HUES48 (cell line): ENCODE data around the gene BORA.

Experiments
- H3K27ac ChIP-seq: one replicate; pipeline ENCODE4 v1.7.0; 2013; ENCODE audit warnings: low read depth, low read length, inconsistent platforms
- H3K27me3 ChIP-seq: 2 replicates; pipeline ENCODE4 v1.6.1; 2013; ENCODE audit warnings: mild to moderate bottlenecking, low read length; ENCODE audit not compliant: control insufficient read depth, insufficient read depth
- H3K36me3 ChIP-seq: 2 replicates; pipeline ENCODE4 v1.6.1; 2013; ENCODE audit warnings: low read length; ENCODE audit not compliant: control insufficient read depth, insufficient read depth
- H3K4me1 ChIP-seq: 2 replicates; pipeline ENCODE4 v1.6.1; 2013; ENCODE audit warnings: mild to moderate bottlenecking, low read length; ENCODE audit not compliant: control insufficient read depth, insufficient read depth
- H3K4me3 ChIP-seq: 2 replicates; pipeline ENCODE4 v1.5.1; 2013; ENCODE audit warnings: mild to moderate bottlenecking, low read depth, low read length
- H3K9ac ChIP-seq: 2 replicates; pipeline ENCODE4 v1.6.1; 2013; ENCODE audit warnings: mild to moderate bottlenecking, low read depth, low read length, moderate library complexity
- H3K9me3 ChIP-seq: 2 replicates; pipeline ENCODE4 v1.6.1; 2013; ENCODE audit warnings: low read length; ENCODE audit not compliant: control insufficient read depth, insufficient read depth

BORA gene

DNA sequence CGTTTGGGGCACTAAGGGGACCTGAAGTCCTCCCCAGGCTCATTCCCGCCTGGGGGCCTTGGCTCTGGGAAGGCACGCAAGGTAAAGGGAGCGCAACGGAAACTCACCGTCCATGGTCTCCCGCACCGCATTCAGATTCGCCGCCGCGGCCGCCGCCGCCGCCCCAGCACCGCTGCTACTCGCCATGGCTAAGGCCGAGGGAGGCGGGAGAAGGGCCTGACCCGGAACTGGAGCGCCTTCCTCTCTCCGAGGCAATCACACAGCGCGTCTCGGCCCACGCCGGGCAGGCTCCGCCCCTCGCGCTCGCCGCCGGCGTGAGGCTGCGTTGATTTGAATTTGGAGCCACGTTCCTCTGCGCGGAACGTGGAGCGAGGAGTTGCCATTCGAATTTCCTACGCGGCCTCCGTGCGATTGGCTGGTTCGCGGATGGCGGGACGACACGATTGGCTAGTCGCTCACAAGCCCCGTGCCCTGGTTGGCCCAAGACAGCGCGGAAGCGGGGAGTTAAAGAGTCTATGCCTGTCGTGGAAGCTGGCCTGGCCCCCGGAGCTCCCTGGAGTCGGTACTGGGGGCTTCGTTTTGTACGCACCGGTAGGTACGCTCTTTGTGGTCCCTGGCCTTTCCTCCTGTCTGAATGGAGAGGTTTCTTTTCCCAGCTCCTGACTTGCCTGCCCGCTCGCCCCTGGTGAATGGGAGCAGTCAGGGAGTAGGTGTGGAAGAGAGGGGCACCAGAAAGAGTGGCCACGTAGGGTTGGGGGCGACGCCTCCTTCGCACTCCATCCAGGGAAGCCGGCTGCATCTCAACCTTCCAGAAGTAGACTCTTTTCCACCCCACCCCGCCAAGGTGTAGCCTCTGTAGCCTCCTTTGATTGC lies at the start of gene BORA, which contains the start of gene MZT1:
Gene BORA (plus strand): TSS at position 507 of the 873 bp plus-strand sequence. CDS start 1,018 bp downstream, outside the sequence.
Gene MZT1 (minus strand): TSS at position 213 of the 873 bp plus-strand sequence. CDS start 27 bp downstream, at position 186.
- Histone ChIP-seq H3K9me3 (no peaks in the 10 kb centered on the region), H3K27me3 (no peaks in the 10 kb centered on the region), H3K27ac (peak within 1 kb of the TSS; percentile 82), H3K36me3 (peaks cover 25% of the 10 kb centered on the region), H3K4me1 (no peaks in the 10 kb centered on the region; the same call in 1 of the 2 replicates), H3K9ac (peak within 1 kb of the TSS; percentile 79), H3K4me3 (peak within 1 kb of the TSS; percentile 98)

DNA sequence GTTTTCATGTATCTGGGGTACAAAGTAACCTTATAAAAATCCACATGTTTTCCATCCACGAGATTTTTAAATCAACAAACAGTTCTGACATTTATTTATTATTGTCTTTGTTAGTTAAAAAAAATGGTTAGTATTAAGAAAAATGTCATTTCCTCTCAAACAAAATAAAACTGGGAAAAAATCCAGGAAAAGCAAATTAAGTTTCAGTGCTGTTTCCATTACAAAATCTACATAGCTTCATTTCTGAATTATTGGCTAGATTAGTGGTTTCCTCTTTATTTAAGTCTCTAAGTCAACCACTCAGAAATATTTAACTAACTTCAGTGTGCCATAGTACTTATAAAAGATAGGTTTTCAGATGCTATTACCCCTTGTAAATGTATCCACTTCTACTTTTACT lies 49.4 kb upstream of the BORA start:
- H3K4me1 ChIP-seq: no peaks in the 10 kb centered on the region
- no peaks in the 10 kb centered on the region for H3K36me3 ChIP-seq
- no peaks in the 10 kb centered on the region for H3K9me3 ChIP-seq
- H3K27me3 ChIP-seq: no peaks in the 10 kb centered on the region
- H3K9ac ChIP-seq: no peak overlapping the region
- H3K4me3 ChIP-seq: no peak overlapping the region
- H3K27ac ChIP-seq: no peak overlapping the region

DNA sequence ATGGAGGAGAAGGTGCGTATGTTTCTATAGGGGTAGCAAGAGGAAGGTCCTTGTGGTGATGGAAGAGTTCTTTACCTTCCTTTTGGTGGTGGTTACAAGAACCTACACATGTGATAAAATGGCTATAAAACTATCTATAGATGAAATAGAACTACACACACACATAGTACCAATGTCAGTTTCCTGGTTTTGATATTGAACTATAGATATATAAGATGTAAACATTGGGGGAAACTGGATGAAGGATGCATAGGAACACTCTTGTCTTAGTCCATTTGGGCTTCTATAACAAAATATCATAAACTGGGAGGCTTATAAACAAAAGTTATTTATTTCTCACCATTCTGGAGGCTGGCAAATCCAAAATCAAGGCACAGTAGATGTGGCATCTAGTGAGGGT lies 47.4 kb upstream of the BORA start:
- no peak overlapping the region for H3K4me3 ChIP-seq
- no peaks in the 10 kb centered on the region for H3K27me3 ChIP-seq
- no peak overlapping the region for H3K27ac ChIP-seq
- no peaks in the 10 kb centered on the region for H3K4me1 ChIP-seq
- H3K36me3 ChIP-seq: no peaks in the 10 kb centered on the region
- no peak overlapping the region for H3K9ac ChIP-seq
- H3K9me3 ChIP-seq: no peaks in the 10 kb centered on the region

DNA sequence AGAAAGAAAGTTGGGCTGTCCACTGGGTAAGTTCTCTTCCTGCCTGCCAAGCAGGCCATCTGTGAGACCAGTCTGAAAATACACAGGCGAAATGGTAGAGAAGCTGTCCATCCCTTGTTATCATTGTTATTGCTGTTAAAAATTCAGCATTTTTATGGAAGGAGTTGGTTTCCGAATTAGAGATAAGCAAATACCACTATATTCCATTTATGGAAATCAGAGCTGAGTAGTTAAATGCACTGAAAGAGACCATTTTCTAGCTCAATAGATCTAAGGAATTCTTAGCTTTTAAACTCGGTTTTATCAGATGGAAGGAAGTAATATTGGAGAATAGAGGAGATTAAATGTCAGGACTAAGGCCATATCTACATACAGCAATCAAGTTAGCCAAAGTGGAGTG lies 41.0 kb upstream of the BORA start:
- no peak overlapping the region for H3K9ac ChIP-seq
- H3K4me1 ChIP-seq: no peaks in the 10 kb centered on the region
- H3K4me3 ChIP-seq: no peak overlapping the region
- peaks cover 5% of the 10 kb centered on the region; the same call in 1 of the 2 replicates for H3K9me3 ChIP-seq
- H3K36me3 ChIP-seq: no peaks in the 10 kb centered on the region
- no peaks in the 10 kb centered on the region for H3K27me3 ChIP-seq
- no peak overlapping the region for H3K27ac ChIP-seq

DNA sequence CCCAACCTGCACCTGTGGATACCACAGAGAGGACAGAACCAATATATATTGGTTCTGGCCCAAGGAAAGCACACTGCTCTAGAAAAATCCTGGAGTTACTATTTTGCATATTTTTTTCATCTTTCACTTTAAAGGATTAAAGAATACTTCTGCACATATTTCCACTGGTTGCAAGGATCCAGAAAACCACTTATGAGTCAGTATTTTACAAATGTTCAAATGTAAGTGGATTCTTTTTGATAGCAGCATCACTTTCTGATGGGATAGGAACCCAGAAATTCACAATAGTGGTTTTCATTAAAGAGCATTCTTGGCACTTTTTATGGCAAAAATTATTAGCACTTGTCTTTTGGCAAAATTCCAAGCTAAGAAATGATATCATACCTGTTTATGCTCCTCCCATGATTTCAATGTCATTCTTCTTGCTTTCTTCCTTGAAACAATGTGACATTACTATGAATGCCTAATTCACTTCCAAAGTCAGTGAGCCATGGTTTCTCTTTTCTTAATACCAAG lies 38.5 kb upstream of the BORA start:
- no peak overlapping the region for H3K27ac ChIP-seq
- no peak overlapping the region for H3K4me3 ChIP-seq
- no peaks in the 10 kb centered on the region for H3K4me1 ChIP-seq

DNA sequence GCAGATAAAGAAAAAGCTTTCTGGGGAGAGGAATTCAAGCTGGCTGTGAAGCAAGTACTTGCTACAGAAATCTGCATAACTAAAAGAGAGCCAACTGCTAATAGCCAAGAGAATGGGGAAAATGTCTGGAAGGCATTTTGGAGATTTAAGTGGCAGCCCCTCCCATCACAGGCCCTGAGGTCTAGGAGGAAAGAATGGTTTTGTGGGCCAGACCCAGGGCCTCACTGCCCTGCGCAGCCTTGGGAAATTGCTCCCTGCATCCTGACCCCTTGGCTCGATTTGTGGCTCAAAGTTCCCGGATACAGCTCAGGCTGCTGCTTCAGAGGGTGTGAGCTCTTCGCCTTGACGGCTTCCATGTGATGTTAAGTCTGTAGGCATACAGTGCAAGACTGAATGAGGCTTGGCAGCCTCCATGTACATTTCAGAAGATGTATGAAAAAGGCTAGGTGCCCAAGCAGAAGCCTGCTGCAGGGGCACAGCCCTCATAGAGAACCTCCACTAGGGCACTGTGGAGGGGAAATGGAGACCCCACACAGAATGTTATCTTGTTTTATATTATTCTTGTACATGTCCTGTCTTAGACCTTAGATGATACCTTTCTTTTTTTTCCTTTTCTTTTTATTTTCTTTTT lies 34.7 kb upstream of the BORA start:
- H3K9me3 ChIP-seq: peaks cover 30% of the 10 kb centered on the region
- no peaks in the 10 kb centered on the region for H3K4me1 ChIP-seq
- no peaks in the 10 kb centered on the region for H3K36me3 ChIP-seq
- H3K4me3 ChIP-seq: no peak overlapping the region
- no peak overlapping the region for H3K27ac ChIP-seq
- no peaks in the 10 kb centered on the region for H3K27me3 ChIP-seq
- no peak overlapping the region for H3K9ac ChIP-seq

More for the DNA sequence above, 38.5 kb upstream of the BORA start:
- no peak overlapping the region for H3K9ac ChIP-seq
- H3K36me3 ChIP-seq: no peaks in the 10 kb centered on the region
- no peaks in the 10 kb centered on the region for H3K27me3 ChIP-seq
- H3K9me3 ChIP-seq: peaks cover 28% of the 10 kb centered on the region

DNA sequence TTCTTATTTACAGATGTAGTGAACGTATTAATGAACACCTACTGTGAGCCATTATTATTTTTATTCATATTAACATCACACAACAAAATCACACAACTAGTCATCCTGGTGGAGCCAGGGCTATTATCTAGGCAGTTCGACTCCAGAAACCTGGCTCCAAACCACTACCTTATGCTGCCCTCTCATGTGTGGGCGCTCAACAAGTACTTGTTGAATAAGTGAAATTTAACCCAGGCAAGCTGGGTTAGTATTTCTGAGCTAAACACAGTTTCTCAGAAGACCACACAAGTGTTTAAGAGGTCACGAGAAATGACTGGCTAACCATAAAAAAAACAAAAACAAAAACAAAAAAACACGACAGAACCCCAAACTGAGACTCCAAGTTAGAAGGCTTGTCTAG lies 33.9 kb upstream of the BORA start:
- no peaks in the 10 kb centered on the region for H3K27me3 ChIP-seq
- H3K4me1 ChIP-seq: no peaks in the 10 kb centered on the region
- no peaks in the 10 kb centered on the region for H3K36me3 ChIP-seq
- H3K9me3 ChIP-seq: peaks cover 30% of the 10 kb centered on the region
- no peak overlapping the region for H3K4me3 ChIP-seq
- no peak overlapping the region for H3K9ac ChIP-seq
- H3K27ac ChIP-seq: no peak overlapping the region

DNA sequence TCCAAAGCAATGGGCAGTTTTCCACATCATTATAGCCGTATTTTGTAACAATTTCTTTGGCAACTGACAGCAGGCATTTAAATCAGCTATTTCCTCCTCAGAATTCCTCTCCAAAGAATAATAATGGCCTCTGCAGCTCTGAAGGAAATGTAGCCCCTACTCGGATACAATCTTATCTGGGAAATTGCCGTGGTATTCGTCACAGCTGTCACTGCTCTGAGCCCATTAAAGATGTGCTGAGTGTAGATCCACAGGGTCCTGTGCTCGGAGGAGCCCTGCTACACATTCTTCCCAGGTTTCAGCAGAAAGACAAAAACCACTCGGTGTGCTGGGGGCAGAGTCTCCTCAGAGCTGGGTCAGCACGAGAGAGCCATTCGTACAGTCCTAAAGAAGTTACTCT lies 33.4 kb upstream of the BORA start:
- Histone ChIP-seq H3K4me1 (no peaks in the 10 kb centered on the region), H3K9ac (no peak overlapping the region), H3K4me3 (no peak overlapping the region), H3K27ac (no peak overlapping the region), H3K36me3 (no peaks in the 10 kb centered on the region), H3K27me3 (no peaks in the 10 kb centered on the region), H3K9me3 (peaks cover 30% of the 10 kb centered on the region)

DNA sequence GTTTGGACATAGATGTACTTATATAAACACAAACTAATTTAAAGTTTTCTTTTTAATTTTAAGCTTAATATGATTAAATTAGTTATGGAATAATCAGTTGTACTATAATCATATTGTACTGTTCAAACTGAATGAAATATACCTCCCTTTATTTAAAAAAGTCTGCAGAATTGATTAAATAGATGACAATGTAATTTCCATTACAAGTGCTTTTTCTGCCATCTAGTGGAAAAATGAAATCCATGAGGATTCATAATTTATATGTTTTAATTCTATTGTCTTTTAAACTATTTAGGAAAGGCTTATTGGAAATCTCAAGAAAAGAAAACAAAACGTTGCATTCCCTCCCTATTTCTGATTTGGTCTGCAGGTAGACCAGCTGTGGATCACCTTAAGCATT lies 31.1 kb upstream of the BORA start:
- H3K27ac ChIP-seq: no peak overlapping the region
- H3K4me3 ChIP-seq: no peak overlapping the region
- H3K9me3 ChIP-seq: peaks cover 27% of the 10 kb centered on the region
- no peaks in the 10 kb centered on the region for H3K4me1 ChIP-seq
- H3K36me3 ChIP-seq: no peaks in the 10 kb centered on the region
- H3K9ac ChIP-seq: no peak overlapping the region
- no peaks in the 10 kb centered on the region for H3K27me3 ChIP-seq

DNA sequence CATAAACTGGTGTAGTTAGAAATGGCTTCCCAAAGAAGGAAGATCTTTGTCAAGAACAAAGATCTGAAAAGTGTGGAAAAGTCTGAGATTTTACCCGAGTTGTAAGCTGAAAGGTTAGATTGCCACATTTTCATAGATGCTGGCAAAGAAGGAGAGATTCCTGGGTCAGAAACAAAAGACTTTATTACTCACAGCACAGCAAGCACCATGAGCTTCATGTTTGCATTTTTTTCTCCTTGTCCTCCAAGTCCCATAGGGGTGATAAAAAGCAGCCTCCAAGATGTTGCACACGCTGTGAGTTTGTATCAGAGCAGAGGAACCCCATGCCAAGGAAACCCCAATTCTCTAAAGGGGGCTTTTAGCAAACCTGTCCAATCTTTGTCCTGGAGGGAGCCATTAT lies 29.6 kb upstream of the BORA start:
- peaks cover 11% of the 10 kb centered on the region for H3K9me3 ChIP-seq
- H3K9ac ChIP-seq: no peak overlapping the region
- no peaks in the 10 kb centered on the region for H3K36me3 ChIP-seq

DNA sequence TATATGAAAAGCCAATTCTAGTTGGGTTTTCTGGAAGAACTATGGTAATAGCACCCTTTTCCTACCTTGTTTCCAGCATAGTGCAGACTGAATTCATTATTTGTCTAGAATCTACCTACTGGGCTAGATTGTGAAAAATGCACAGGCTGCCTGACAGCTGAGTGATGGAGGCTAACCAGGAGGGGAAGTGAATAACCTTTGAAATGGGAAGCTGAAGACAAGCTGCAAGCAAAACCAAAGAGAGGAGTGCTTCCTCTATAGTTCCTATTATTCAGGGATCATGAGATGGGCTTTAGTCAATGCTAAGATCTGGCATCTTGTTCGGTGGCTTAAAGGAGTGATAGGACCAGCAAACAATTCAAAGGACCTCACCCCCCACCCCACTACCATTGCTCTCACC lies 27.2 kb upstream of the BORA start:
- Histone ChIP-seq H3K9me3 (no peaks in the 10 kb centered on the region), H3K9ac (no peak overlapping the region), H3K27ac (no peak overlapping the region), H3K4me3 (no peak overlapping the region), H3K36me3 (no peaks in the 10 kb centered on the region), H3K27me3 (no peaks in the 10 kb centered on the region), H3K4me1 (no peaks in the 10 kb centered on the region)

More for the DNA sequence above, 29.6 kb upstream of the BORA start:
- Histone ChIP-seq H3K4me1 (no peaks in the 10 kb centered on the region), H3K27me3 (no peaks in the 10 kb centered on the region), H3K27ac (no peak overlapping the region), H3K4me3 (no peak overlapping the region)
